HEK293 (cell line): Measurements from ENCODE around the gene AFF3.

Experiments used
- KLF8 ChIP-seq: fragments of 450-650 bp; formaldehyde crosslinking; IDR thresholded peaks from 2 replicates; pipeline ENCODE4 v1.5.1; 2016; ENCODE audit warnings: missing biosample characterization, missing genetic modification characterization
- KLF9 ChIP-seq: fragments of 450-650 bp; formaldehyde crosslinking; IDR thresholded peaks from 2 replicates; pipeline ENCODE4 v1.5.1; 2016; ENCODE audit warnings: missing biosample characterization, missing genetic modification characterization, low read depth
- ZNF214 ChIP-seq: fragments of 450-650 bp; formaldehyde crosslinking; IDR thresholded peaks from 2 replicates; pipeline ENCODE4 v1.5.1; 2017; ENCODE audit warnings: missing biosample characterization, mild to moderate bottlenecking, missing genetic modification characterization, borderline replicate concordance
- TF ChIP-seq, protein P1 (sequence below): fragments of 450-650 bp; IDR thresholded peaks from 2 replicates; pipeline ENCODE4 v1.5.1; 2018; ENCODE audit warnings: missing biosample characterization, mild to moderate bottlenecking, missing genetic modification characterization
- TF ChIP-seq, protein P2 (sequence below): fragments of 450-650 bp; formaldehyde crosslinking; IDR thresholded peaks from 2 replicates; pipeline ENCODE4 v1.5.1; 2016; ENCODE audit warnings: missing biosample characterization, missing genetic modification characterization
- TF ChIP-seq, protein P3 (sequence below): fragments of 450-650 bp; formaldehyde crosslinking; IDR thresholded peaks from 2 replicates; pipeline ENCODE4 v1.5.1; 2017; ENCODE audit warnings: missing biosample characterization, missing genetic modification characterization

DNA sequence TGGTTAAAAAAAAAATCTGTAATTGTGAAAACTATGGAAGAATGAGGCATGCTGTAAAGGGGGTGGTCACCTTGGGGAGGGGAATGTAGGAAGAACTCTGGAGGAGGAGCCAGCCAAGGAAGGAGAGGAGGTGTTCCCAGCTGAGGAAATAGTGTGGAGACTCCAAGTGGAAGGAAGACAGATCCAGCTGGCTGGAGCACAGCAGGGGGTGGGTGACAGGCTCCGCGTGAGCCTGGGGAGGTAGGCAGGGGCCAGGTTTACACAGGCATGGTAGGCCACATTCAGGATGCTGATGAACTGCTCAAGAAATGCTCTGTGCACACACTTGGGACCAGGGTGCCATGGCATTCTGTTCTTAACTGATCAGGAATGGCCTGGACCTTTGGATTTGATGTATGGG is 16.8 kb downstream of the AFF3 start:
- TF ChIP-seq KLF9 (no peak), KLF8 (no peak), ZNF214 (no peak)
- TF ChIP-seq, protein P1, sequence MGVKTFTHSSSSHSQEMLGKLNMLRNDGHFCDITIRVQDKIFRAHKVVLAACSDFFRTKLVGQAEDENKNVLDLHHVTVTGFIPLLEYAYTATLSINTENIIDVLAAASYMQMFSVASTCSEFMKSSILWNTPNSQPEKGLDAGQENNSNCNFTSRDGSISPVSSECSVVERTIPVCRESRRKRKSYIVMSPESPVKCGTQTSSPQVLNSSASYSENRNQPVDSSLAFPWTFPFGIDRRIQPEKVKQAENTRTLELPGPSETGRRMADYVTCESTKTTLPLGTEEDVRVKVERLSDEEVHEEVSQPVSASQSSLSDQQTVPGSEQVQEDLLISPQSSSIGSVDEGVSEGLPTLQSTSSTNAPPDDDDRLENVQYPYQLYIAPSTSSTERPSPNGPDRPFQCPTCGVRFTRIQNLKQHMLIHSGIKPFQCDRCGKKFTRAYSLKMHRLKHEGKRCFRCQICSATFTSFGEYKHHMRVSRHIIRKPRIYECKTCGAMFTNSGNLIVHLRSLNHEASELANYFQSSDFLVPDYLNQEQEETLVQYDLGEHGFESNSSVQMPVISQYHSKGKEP (tag by site-specific recombination), result no peak
- TF ChIP-seq, protein P2, sequence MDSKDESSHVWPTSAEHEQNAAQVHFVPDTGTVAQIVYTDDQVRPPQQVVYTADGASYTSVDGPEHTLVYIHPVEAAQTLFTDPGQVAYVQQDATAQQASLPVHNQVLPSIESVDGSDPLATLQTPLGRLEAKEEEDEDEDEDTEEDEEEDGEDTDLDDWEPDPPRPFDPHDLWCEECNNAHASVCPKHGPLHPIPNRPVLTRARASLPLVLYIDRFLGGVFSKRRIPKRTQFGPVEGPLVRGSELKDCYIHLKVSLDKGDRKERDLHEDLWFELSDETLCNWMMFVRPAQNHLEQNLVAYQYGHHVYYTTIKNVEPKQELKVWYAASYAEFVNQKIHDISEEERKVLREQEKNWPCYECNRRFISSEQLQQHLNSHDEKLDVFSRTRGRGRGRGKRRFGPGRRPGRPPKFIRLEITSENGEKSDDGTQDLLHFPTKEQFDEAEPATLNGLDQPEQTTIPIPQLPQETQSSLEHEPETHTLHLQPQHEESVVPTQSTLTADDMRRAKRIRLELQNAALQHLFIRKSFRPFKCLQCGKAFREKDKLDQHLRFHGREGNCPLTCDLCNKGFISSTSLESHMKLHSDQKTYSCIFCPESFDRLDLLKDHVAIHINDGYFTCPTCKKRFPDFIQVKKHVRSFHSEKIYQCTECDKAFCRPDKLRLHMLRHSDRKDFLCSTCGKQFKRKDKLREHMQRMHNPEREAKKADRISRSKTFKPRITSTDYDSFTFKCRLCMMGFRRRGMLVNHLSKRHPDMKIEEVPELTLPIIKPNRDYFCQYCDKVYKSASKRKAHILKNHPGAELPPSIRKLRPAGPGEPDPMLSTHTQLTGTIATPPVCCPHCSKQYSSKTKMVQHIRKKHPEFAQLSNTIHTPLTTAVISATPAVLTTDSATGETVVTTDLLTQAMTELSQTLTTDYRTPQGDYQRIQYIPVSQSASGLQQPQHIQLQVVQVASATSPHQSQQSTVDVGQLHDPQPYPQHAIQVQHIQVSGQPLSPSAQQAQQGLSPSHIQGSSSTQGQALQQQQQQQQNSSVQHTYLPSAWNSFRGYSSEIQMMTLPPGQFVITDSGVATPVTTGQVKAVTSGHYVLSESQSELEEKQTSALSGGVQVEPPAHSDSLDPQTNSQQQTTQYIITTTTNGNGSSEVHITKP (tag by site-specific recombination), result no peak
- TF ChIP-seq, protein P3, sequence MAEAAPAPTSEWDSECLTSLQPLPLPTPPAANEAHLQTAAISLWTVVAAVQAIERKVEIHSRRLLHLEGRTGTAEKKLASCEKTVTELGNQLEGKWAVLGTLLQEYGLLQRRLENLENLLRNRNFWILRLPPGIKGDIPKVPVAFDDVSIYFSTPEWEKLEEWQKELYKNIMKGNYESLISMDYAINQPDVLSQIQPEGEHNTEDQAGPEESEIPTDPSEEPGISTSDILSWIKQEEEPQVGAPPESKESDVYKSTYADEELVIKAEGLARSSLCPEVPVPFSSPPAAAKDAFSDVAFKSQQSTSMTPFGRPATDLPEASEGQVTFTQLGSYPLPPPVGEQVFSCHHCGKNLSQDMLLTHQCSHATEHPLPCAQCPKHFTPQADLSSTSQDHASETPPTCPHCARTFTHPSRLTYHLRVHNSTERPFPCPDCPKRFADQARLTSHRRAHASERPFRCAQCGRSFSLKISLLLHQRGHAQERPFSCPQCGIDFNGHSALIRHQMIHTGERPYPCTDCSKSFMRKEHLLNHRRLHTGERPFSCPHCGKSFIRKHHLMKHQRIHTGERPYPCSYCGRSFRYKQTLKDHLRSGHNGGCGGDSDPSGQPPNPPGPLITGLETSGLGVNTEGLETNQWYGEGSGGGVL (tag by site-specific recombination), result no peak
